Dendritic cell treated with granulocyte-macrophage colony-stimulating factor and Interleukin-4, amounts not matched to agents 40 ng/mL and 50 ng/mL, for 4 days (primary cell): Measurements from ENCODE around the gene TBC1D32.

Source experiments
- H3K27ac Mint-ChIP-seq: one replicate; pipeline ENCODE4 v1.8.0; 2022; ENCODE audit warnings: mild to moderate bottlenecking, mixed read lengths
- H3K27me3 Mint-ChIP-seq: one replicate; pipeline ENCODE4 v1.8.0; 2022; ENCODE audit warnings: mild to moderate bottlenecking, mixed read lengths
- H3K36me3 Mint-ChIP-seq: one replicate; pipeline ENCODE4 v1.8.0; 2022; ENCODE audit warnings: low read depth, mixed read lengths
- H3K4me1 Mint-ChIP-seq: one replicate; pipeline ENCODE4 v1.8.0; 2022; ENCODE audit warnings: low read depth, mixed read lengths
- H3K4me3 Mint-ChIP-seq: one replicate; pipeline ENCODE4 v1.8.0; 2022; ENCODE audit warnings: mild to moderate bottlenecking, moderate library complexity, mixed read lengths
- H3K9me3 Mint-ChIP-seq: one replicate; pipeline ENCODE4 v1.8.0; 2022; ENCODE audit warnings: mixed read lengths
- intact Hi-C: fragments of 100-400 bp; cut with micrococcal nuclease; formaldehyde crosslinking; loops from one replicate; pipeline ENCODE4 v1.15.0; 2022

Gene TBC1D32

GRCh38 chr6:121161886-121162285, 172.4 kb downstream of the TBC1D32 start:
- Mint-ChIP-seq H3K27ac (no peak overlapping the region), H3K36me3 (no peaks in the 10 kb centered on the region), H3K27me3 (no peaks in the 10 kb centered on the region), H3K9me3 (peaks cover 13% of the 10 kb centered on the region), H3K4me1 (no peaks in the 10 kb centered on the region), H3K4me3 (no peak overlapping the region)
- intact Hi-C loops = no loop called here

GRCh38 chr6:121160276-121160675, 174.0 kb downstream of the TBC1D32 start:
- no peak overlapping the region for H3K4me3 Mint-ChIP-seq
- peaks cover 13% of the 10 kb centered on the region for H3K9me3 Mint-ChIP-seq
- H3K36me3 Mint-ChIP-seq = no peaks in the 10 kb centered on the region
- no peak overlapping the region for H3K27ac Mint-ChIP-seq
- intact Hi-C loops = no loop called here
- no peaks in the 10 kb centered on the region for H3K27me3 Mint-ChIP-seq
- no peaks in the 10 kb centered on the region for H3K4me1 Mint-ChIP-seq

DNA sequence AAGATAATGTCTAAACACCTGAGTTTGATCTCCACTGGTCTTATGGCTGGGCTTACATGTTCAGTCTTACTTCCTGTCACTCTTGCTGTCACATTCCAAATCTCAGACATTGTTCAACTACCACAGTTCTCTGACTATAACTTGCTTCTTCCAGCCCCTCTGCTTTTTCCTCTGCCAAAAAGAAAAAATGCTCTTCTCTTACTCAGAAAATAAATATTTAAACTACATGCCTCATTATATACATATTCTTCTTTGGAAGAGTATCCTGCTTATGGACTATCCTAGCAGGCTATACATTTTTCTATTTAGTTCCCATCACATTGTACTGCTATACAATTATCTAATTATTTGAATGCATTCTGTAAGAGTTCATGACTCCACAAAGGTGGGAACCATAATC, 175.4 kb downstream of the TBC1D32 start:
- Mint-ChIP-seq H3K27me3 (no peaks in the 10 kb centered on the region), H3K4me3 (no peak overlapping the region), H3K9me3 (peaks cover 18% of the 10 kb centered on the region), H3K4me1 (no peaks in the 10 kb centered on the region), H3K36me3 (no peaks in the 10 kb centered on the region), H3K27ac (no peak overlapping the region)
- intact Hi-C loops = no loop called here

DNA sequence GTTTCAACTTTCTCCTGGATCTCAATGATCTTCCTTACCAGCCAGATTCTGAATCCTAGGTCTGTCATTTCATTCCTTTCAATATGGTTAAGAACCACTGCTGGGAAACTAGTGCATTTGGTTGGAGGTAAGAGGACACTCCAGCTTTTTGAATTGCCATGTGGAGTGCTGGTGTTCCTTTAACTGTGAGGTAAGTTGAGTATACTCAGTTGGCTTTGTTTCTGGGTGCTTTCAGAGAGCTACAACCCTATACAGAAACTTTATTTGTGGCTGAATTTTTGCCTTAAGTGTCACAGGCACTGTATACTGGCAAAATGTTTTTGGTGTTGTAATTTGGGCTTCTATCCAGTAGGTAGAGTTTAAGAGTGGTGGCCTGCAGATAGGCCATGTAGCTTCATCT, 175.8 kb downstream of the TBC1D32 start:
- H3K4me3 Mint-ChIP-seq = no peak overlapping the region
- no peak overlapping the region for H3K27ac Mint-ChIP-seq
- H3K9me3 Mint-ChIP-seq = peaks cover 22% of the 10 kb centered on the region
- no peaks in the 10 kb centered on the region for H3K36me3 Mint-ChIP-seq
- intact Hi-C loops = no loop called here
- H3K27me3 Mint-ChIP-seq = no peaks in the 10 kb centered on the region
- no peaks in the 10 kb centered on the region for H3K4me1 Mint-ChIP-seq

DNA sequence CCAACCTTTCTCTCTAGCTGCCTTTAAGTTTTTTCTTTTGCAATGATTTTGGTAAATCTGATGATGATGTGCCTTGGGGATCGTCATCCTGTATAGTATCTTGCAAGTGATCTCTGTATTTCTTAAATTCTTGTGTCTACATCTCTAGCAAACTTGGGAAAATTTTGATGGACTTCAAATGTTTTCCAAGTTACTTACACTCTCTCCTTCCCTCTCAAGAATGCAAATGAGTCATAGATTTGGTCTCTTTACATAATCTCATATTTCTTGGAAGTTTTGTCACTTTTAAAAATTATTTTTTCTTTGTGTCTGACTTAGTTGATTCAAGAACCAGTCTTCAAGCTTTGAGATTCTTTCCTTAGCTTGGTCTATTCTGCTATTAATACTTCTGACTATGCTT, 176.4 kb downstream of the TBC1D32 start:
- intact Hi-C loops = no loop called here
- Mint-ChIP-seq H3K9me3 (peaks cover 27% of the 10 kb centered on the region), H3K4me3 (no peak overlapping the region), H3K36me3 (no peaks in the 10 kb centered on the region), H3K27me3 (no peaks in the 10 kb centered on the region), H3K4me1 (no peaks in the 10 kb centered on the region), H3K27ac (no peak overlapping the region)

DNA sequence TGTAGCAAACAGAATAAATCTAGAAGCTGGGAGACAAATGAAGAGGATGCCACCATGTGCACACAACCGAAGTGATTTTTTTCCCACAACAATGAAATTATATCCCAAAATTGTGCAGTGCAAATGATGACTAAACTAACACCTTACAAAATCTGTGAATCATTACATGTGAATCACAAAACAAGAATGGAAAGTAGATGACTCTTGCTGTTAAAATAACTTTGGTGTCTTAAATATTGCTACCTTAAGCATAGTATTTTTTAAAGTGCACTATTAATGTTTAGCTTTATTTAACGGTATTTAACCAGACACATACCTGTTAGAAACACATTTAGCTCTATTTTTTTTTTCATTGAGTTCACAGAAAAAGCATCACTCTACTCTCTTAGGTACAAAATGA, 190.8 kb downstream of the TBC1D32 start:
- Mint-ChIP-seq H3K36me3 (no peaks in the 10 kb centered on the region), H3K9me3 (peaks cover 14% of the 10 kb centered on the region), H3K27ac (no peak overlapping the region), H3K4me3 (no peak overlapping the region), H3K4me1 (no peaks in the 10 kb centered on the region), H3K27me3 (no peaks in the 10 kb centered on the region)
- intact Hi-C loops = no loop called here

DNA sequence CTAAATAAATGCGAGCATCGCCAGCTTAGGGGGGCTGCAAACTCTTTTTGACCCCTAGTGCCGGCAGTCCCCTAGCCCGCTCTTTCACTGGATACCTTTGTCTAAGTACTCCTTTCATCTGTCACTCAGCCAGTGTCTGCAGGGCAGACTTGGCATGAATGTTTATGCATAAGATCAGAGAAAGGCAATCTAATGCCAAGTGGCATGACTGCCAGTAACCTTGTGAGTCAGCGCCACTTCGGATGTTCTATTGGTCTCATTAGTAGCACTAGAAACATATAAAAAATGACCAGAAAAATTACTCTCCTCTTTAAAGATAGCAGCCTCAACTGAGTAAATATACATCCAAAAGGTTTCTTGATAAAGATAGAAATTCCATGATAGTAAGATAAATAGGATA, 192.2 kb downstream of the TBC1D32 start:
- Mint-ChIP-seq H3K4me3 (no peak overlapping the region), H3K4me1 (no peaks in the 10 kb centered on the region), H3K36me3 (no peaks in the 10 kb centered on the region), H3K27me3 (no peaks in the 10 kb centered on the region), H3K27ac (no peak overlapping the region), H3K9me3 (peaks cover 14% of the 10 kb centered on the region)
- intact Hi-C loops = no loop called here

DNA sequence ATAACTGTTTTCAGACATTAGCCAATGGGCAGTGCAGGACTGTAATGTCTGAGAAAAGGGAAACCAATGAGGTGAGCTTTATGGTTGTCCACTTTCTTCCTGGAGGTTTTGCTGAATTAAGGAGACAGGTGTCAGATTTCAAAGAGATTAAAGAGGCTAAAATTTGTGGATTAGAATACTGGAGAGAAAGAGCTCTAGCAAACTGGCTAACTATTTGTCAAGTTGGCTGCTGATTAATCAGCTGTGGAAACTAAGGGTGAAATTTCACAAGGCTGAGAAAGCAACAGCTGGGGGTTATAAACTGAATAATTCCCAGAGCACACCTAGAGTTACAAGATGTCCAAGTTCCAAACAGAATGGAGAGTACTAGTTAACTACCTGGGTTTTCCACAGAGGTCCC, 198.9 kb downstream of the TBC1D32 start:
- H3K36me3 Mint-ChIP-seq = no peaks in the 10 kb centered on the region
- H3K27ac Mint-ChIP-seq = no peak overlapping the region
- H3K4me1 Mint-ChIP-seq = no peaks in the 10 kb centered on the region
- H3K27me3 Mint-ChIP-seq = no peaks in the 10 kb centered on the region
- intact Hi-C loops = no loop called here
- no peak overlapping the region for H3K4me3 Mint-ChIP-seq
- no peaks in the 10 kb centered on the region for H3K9me3 Mint-ChIP-seq

DNA sequence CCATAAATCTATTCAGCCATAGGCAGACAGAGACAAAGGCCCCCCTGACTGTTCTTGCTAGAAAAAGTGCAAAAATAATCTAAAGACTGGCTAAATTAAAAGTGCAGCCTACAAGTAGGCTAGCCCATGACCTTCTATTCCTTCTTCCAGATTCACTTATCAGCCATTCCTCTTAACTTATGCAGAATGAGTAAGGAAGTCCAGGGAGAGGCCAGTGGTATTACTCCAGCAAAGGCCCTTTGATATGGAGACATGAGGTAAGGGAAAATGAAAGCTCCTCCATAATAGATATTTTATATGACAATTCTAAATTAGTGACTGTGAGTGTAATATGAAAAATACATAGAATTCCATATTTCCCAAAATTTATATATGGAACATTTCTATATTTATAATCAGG, 199.4 kb downstream of the TBC1D32 start:
- Mint-ChIP-seq H3K9me3 (no peaks in the 10 kb centered on the region), H3K27ac (no peak overlapping the region), H3K4me3 (no peak overlapping the region), H3K27me3 (no peaks in the 10 kb centered on the region), H3K4me1 (no peaks in the 10 kb centered on the region), H3K36me3 (no peaks in the 10 kb centered on the region)
- intact Hi-C loops = no loop called here

GRCh38 chr6:121124600-121124999, 209.7 kb downstream of the TBC1D32 start:
- intact Hi-C loops = no loop called here
- peaks cover 25% of the 10 kb centered on the region for H3K9me3 Mint-ChIP-seq
- no peaks in the 10 kb centered on the region for H3K4me1 Mint-ChIP-seq
- peaks cover 17% of the 10 kb centered on the region for H3K36me3 Mint-ChIP-seq
- no peak overlapping the region for H3K27ac Mint-ChIP-seq
- no peak overlapping the region for H3K4me3 Mint-ChIP-seq
- H3K27me3 Mint-ChIP-seq = no peaks in the 10 kb centered on the region

GRCh38 chr6:121112356-121112755, 221.9 kb downstream of the TBC1D32 start:
- no peaks in the 10 kb centered on the region for H3K9me3 Mint-ChIP-seq

GRCh38 chr6:121110733-121111132, 223.5 kb downstream of the TBC1D32 start:
- Mint-ChIP-seq H3K27me3 (no peaks in the 10 kb centered on the region), H3K9me3 (no peaks in the 10 kb centered on the region), H3K4me3 (no peak overlapping the region), H3K36me3 (no peaks in the 10 kb centered on the region), H3K4me1 (no peaks in the 10 kb centered on the region), H3K27ac (no peak overlapping the region)
- intact Hi-C loops = no loop called here

More at GRCh38 chr6:121112356-121112755, 221.9 kb downstream of the TBC1D32 start:
- Mint-ChIP-seq H3K4me3 (no peak overlapping the region), H3K27ac (no peak overlapping the region), H3K4me1 (no peaks in the 10 kb centered on the region), H3K27me3 (no peaks in the 10 kb centered on the region), H3K36me3 (no peaks in the 10 kb centered on the region)
- intact Hi-C loops = no loop called here

GRCh38 chr6:121106962-121107361, 227.3 kb downstream of the TBC1D32 start:
- no peaks in the 10 kb centered on the region for H3K27me3 Mint-ChIP-seq
- intact Hi-C loops = no loop called here
- no peak overlapping the region for H3K4me3 Mint-ChIP-seq
- H3K9me3 Mint-ChIP-seq = peaks cover 4% of the 10 kb centered on the region
- no peaks in the 10 kb centered on the region for H3K36me3 Mint-ChIP-seq
- no peak overlapping the region for H3K27ac Mint-ChIP-seq
- no peaks in the 10 kb centered on the region for H3K4me1 Mint-ChIP-seq

GRCh38 chr6:121105461-121105860, 228.8 kb downstream of the TBC1D32 start:
- Mint-ChIP-seq H3K9me3 (peaks cover 9% of the 10 kb centered on the region), H3K27ac (no peak overlapping the region), H3K36me3 (no peaks in the 10 kb centered on the region), H3K27me3 (no peaks in the 10 kb centered on the region), H3K4me1 (no peaks in the 10 kb centered on the region), H3K4me3 (no peak overlapping the region)
- intact Hi-C loops = no loop called here

GRCh38 chr6:121093928-121094327, 240.4 kb downstream of the TBC1D32 start:
- Mint-ChIP-seq H3K4me1 (no peaks in the 10 kb centered on the region), H3K27me3 (no peaks in the 10 kb centered on the region), H3K36me3 (no peaks in the 10 kb centered on the region), H3K27ac (no peak overlapping the region), H3K4me3 (no peak overlapping the region), H3K9me3 (peaks cover 5% of the 10 kb centered on the region)
- intact Hi-C loops = no loop called here
